ES-I3 (cell line): Measurements from ENCODE around the gene SPHK2.
A peak's percentile ranks its signal among the peaks of the same experiment; 100 is the strongest.

ENCODE experiments used
- H3K36me3 ChIP-seq: 2 replicates; pipeline ENCODE4 v1.6.1; 2013; ENCODE audit warnings: mild to moderate bottlenecking, low read length, control low read depth, moderate library complexity; ENCODE audit not compliant: insufficient read depth
- H3K4me1 ChIP-seq: 2 replicates; pipeline ENCODE4 v1.6.1; 2013; ENCODE audit warnings: mild to moderate bottlenecking, control low read depth, low read length; ENCODE audit not compliant: insufficient read depth
- H3K9ac ChIP-seq: 2 replicates; pipeline ENCODE4 v1.6.1; 2013; ENCODE audit warnings: low read depth, mild to moderate bottlenecking, low read length, moderate library complexity
- H3K9me3 ChIP-seq: 2 replicates; pipeline ENCODE4 v1.6.1; 2013; ENCODE audit warnings: mild to moderate bottlenecking, low read length, moderate library complexity; ENCODE audit not compliant: control insufficient read depth, insufficient read depth

Gene SPHK2

DNA sequence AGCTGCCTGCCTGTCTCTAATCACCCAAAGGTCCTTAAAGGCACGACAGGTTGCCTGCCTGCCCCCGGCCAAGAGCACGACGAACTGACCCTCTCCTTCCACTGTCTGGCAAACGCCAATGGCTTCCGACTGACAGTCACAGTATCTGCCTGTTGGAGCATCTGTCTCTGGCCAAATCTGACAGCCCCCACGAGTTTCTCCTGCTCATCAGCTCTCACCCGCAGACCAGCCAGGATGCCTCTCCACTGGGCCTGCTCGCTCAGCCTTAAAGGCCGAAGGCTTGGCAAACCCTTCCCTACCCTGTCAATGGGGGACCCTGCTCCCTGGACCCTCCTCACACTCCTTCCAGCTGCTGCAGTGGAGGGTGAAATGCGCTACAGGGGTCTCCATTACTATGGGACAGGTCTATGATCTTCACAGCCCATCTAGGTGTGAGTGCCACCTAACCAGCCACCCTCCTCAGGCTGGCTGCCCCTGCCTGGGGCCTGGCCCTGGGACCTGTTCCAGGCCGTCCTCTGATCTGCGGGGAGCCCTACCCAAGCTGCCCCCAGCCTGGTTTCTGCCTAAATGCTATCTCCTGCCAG lies 5.4 kb upstream of the SPHK2 start:
- Histone ChIP-seq H3K36me3 (peaks cover 16% of the 10 kb centered on the region), H3K9ac (peak overlapping the region; percentile 53), H3K9me3 (no peaks in the 10 kb centered on the region), H3K4me1 (peaks cover 23% of the 10 kb centered on the region)

DNA sequence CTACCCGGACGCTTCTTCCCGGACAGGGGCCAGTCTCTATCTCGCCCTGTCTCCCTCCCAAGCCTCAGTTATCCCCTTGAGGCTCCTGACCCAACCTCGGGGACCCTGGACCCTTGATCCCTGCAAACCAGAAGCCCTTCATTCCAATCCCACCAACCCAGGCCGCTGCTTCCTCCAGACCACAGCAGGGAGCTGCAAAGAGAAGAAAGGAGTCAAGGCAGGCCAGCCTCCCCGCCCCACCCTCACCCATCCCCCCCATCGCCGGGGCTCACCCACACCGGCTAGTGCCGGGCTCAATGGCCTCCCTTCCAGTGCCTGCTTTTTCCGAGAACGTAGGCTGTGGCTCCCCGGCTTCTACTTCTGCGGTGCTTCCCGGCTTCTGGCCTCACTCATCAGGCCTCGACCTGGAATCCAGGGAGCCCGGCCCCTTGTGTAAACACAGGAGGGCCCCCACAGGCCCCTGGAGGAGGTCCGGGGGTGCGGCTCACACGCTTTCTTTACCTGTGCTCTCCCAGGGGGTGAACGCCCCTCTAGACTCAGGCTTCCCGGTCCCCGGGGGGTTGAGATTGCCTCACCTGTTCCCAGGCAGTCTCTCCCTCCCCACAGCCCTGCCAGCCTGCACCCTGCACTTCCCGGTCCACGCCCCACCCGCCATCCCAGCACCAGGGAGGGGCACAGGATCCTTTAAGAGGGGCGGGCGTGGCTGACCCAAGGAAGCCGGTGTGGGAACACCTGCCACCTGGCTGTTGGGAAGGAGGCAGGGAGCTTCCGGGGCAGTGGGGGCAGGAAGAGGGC lies 4.7 kb upstream of the SPHK2 start, which contains the start of gene FAM83E:
FAM83E (minus strand) TSS at position 641 of the 795 bp plus-strand sequence. CDS start 1,704 bp downstream, outside the sequence.
- Histone ChIP-seq H3K9ac (peak within 1 kb of the TSS; percentile 53), H3K9me3 (no peaks in the 10 kb centered on the region), H3K36me3 (peaks cover 16% of the 10 kb centered on the region), H3K4me1 (peaks cover 23% of the 10 kb centered on the region)

DNA sequence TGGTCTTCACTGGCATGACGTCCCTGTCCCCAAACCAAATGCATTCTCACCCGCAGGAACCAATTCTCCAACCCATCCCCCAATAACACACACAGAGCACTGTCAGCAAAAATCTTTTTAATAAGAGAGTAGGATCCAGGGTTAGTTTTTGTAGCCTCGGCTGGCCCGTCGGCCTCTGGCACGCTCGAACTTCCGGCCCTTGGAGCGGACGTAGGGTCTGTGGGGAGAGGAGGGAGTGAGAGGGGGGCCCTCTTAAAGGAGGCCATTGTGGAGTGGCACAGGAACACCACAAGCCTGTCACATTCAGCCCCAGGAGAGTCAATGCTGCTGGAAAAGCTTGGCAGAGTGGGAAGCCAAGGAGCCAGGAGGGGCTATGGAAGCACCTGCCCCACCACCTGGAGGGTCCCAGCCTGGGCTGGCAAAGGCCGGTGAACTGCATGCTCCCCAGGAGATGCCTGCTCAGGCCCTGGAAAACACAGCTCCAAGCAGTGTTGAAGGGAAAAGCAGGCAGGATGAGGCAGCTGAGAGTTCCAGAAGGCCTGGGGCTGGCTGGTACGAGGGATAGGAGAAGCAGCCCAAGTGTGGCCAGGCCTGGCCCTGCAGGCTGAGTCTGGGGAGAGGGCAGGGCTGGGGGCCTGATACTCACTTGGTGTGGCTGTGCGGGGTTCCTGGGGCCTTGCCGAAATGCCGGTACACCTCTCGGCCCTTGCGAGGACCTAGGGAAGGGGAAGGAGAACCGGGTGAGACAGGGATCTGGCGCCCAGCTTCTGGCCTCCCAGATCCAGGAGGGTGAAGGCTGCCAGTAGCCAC lies 3.9 kb upstream of the SPHK2 start:
- peaks cover 16% of the 10 kb centered on the region for H3K36me3 ChIP-seq
- H3K9ac ChIP-seq = peak overlapping the region; percentile 53; the same call in 1 of the 2 replicates
- peaks cover 23% of the 10 kb centered on the region for H3K4me1 ChIP-seq
- no peaks in the 10 kb centered on the region for H3K9me3 ChIP-seq

DNA sequence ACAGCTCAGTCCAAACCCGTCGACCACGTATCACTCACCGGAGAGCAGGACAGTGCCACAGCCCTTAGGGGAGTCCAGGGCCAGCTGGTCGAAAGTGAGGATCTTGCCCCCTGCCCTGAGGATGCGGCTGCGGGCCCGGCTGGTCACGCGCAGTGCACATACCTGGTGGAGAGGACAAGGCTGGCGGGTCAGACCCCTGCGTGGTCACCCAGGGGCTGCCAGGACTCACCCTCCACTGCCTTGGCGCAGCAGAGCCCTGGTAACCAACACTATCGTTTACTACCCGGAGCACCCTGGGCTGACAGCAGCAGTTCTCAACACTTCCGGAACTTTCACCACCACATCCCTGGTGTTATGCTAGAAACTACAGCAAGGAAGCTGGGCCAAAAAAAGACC lies 3.3 kb upstream of the SPHK2 start:
- peaks cover 23% of the 10 kb centered on the region for H3K4me1 ChIP-seq
- H3K36me3 ChIP-seq = peaks cover 16% of the 10 kb centered on the region
- H3K9me3 ChIP-seq = no peaks in the 10 kb centered on the region
- no peak overlapping the region for H3K9ac ChIP-seq

DNA sequence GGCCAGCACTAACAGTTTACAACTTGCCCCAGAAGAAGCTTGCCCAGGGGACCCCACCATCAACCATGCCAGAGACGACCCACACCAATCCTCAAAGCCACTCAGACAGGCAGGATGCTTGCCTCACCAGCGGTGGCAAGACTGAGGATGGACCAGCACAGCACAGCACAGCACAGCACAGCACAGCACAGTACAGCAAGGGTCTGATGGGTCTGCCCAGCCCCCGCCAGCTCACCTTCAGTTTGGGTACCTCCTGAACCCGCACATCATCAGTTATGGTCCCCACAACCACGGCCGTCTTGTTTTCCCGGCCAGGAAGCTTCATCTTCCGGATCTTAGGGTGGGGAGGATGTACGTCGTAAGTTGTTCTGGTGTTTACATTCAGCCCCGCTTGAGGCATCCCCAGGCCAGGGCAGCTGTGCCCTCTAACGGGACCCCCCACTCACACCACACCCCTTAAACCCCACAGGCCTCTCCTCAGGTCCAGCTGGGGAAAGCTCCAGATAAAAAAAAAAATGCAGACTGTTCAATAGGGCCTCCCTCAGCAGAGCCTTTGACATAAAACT lies 2.7 kb upstream of the SPHK2 start:
- no peaks in the 10 kb centered on the region for H3K9me3 ChIP-seq
- peaks cover 16% of the 10 kb centered on the region for H3K36me3 ChIP-seq
- H3K9ac ChIP-seq = no peak overlapping the region
- peaks cover 23% of the 10 kb centered on the region for H3K4me1 ChIP-seq

DNA sequence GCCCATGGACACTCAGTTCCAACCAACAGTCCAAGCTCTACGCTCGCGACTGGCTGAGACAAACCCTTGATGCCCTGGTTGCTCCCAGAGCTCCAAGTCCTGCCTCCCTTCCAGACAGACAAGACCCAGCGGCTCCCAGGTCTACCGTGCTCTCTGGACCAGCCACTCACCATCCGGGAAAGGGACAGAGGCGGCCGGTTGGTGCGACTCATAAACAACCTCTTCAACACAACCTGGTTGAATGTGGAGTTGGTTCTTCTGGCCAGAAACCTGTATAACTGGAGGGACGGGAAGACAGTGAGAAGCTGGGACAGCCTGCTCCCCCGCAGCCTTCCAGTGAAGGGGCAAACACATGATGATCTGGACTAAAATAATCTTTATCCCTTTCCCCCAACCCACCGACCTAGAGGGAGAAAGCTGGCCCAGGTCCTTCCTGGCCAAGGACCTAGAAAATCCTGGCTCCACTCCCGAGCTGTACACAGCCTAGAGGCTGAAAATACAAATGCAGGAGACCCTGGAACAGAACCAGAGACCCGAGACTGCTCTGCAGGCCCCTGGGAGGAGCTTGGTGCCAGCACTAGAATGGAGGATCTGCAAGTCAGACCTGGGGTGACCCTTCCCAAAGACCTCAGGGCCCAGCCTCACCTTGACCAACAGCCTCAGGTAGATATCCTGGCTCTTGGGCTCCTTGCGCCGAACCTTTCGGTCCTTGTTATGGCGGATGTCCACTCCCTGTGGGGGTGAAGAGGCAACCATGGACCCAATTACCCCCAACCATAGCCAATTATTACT lies 2.0 kb upstream of the SPHK2 start:
- Histone ChIP-seq H3K9ac (peak overlapping the region; percentile 87), H3K4me1 (peaks cover 23% of the 10 kb centered on the region), H3K9me3 (no peaks in the 10 kb centered on the region), H3K36me3 (peaks cover 16% of the 10 kb centered on the region)

DNA sequence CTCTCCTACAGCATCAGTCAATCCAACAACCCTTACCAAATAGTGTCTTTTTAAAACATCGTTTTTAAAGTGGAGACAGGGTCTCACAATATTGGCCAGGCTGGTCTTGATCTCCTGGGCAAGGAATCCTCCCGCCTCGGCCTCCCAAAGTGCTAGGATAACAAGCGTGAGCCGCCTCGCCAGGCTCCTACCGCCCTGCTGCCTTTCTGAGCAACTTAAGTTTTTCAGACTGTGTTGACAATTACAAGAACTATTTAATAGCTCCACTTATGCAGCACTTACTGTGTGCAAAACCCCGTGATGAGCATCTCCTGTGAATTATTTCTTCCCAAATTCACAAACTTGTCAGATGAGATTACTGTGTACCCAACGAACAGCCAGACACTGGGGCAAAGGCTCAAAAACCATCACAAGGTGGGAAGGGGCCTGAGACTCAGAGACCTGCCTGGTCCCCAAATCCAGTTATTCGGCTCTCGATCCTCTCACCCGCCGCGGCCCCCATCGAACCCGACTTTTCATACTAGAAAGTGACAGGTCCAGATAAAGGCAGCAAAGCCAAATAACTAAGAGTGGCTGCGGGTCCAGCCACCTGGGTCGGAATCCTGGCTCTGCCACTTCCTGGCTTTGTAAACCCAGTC lies 909 bp upstream of the SPHK2 start:
- Histone ChIP-seq H3K9me3 (no peaks in the 10 kb centered on the region), H3K4me1 (peaks cover 26% of the 10 kb centered on the region), H3K9ac (peak overlapping the region; percentile 87), H3K36me3 (peaks cover 16% of the 10 kb centered on the region)

DNA sequence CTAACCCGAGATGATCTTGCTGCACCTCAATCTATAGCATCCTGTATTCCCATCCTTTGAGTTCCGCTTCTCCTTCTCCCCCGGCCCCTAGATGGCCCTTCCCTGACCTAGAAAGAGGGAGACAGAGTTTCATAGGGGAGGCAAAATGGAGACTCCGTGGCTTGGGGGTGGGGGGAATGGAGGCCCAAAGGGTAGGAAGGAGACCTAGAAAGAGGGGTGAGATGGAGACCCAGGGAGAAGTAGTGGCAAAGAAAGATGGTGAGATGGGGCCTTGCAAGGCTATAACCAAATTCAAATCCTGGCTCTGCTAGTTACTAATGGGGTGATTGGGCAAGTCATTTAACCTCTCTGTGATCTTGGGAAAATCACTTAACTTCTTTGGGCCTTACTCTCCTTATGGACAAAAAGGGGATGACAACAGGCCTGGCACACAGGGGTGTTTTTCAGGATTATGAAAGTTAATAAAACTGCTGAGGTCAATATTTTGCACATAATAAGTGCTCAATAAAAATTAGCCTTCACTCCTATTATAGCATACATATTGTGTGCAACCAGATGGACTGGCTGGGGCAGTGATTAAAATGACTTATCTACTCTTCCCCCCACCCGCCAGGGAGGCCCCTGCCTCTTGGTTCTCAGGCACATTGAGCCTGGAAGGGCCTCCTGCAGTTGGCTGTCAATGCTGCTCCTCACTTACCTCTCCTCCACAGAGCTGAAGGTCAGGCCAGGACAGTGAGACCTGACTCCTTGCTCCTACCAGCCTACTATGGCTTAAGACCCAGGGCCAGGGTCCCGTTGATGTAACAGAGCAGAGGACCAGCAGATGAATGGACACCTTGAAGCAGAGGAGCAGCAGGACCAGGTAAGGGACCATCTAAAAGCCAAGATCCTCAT lies 633 bp downstream of the SPHK2 start:
- Histone ChIP-seq H3K4me1 (peaks cover 20% of the 10 kb centered on the region; the same call in 1 of the 2 replicates), H3K9ac (peak overlapping the region; percentile 87), H3K9me3 (no peaks in the 10 kb centered on the region), H3K36me3 (peaks cover 16% of the 10 kb centered on the region)

GRCh38 chr19:48623556-48624066 lies 4.3 kb downstream of the SPHK2 start:
- H3K4me1 ChIP-seq = peaks cover 6% of the 10 kb centered on the region; the same call in 1 of the 2 replicates
- peak overlapping the region; percentile 39 for H3K9ac ChIP-seq
- no peaks in the 10 kb centered on the region for H3K9me3 ChIP-seq
- H3K36me3 ChIP-seq = no peaks in the 10 kb centered on the region

DNA sequence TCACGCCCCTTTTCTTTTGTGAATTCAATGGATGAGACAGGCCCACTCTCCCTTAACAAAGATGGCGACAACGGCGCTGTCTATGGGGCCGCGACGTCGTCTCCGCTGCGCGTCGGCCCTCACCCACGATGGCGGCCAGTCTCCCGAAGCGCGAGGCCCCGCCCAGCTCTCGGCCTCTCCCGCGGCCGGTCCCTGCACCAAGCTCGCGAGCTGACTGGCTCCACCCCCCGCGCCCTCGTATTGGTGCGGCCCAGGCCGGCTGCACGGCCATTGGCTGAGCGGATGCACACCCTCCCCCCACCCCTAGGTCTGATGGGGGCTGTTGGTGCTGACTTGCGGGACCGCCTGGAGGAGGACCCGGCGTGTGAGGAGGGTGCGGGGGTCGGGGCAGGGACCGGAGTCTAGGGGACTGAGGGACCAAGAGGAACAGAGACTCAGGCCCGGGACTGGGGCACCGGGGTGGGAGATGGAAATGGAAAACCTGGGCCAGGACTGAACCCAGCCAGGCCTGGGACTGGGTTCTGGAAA lies 4.8 kb downstream of the SPHK2 start:
- H3K9me3 ChIP-seq = no peaks in the 10 kb centered on the region
- H3K9ac ChIP-seq = peak overlapping the region; percentile 65
- no peaks in the 10 kb centered on the region for H3K36me3 ChIP-seq
- H3K4me1 ChIP-seq = peaks cover 6% of the 10 kb centered on the region; the same call in 1 of the 2 replicates

GRCh38 chr19:48624791-48625723 lies 5.8 kb downstream of the SPHK2 start:
- H3K9me3 ChIP-seq = no peaks in the 10 kb centered on the region
- peaks cover 6% of the 10 kb centered on the region; the same call in 1 of the 2 replicates for H3K4me1 ChIP-seq
- no peaks in the 10 kb centered on the region for H3K36me3 ChIP-seq
- peak overlapping the region; percentile 65 for H3K9ac ChIP-seq
